HK-2 (cell line): ENCODE results near the gene PTPRC.

ENCODE experiments used
- DNase-seq: peaks from one replicate; pipeline ENCODE4 v3.0.0-alpha.2; 2018; ENCODE audit not compliant: unreplicated experiment

Gene PTPRC

GRCh38 chr1:198620218-198620617 lies 18.6 kb upstream of the PTPRC start:
- DNase-seq = no peak

- no peak for DNase-seq
Observed at GRCh38 chr1:198620951-198621824, 17.7 kb upstream of the PTPRC start.

- no peak for DNase-seq
Observed at GRCh38 chr1:198622001-198622400, 16.8 kb upstream of the PTPRC start.

- no peak for DNase-seq
Observed at GRCh38 chr1:198623752-198624647, 14.8 kb upstream of the PTPRC start.

GRCh38 chr1:198624648-198624980 lies 14.2 kb upstream of the PTPRC start:
- no peak for DNase-seq

- no peak for DNase-seq
Observed at GRCh38 chr1:198627436-198628066, 11.3 kb upstream of the PTPRC start.

- no peak for DNase-seq
Observed at GRCh38 chr1:198628067-198628455, 10.8 kb upstream of the PTPRC start.

- no peak for DNase-seq
Observed at GRCh38 chr1:198629610-198630009, 9.2 kb upstream of the PTPRC start.

- no peak for DNase-seq
Observed at GRCh38 chr1:198630863-198631262, 8.0 kb upstream of the PTPRC start.

GRCh38 chr1:198631292-198631691 lies 7.5 kb upstream of the PTPRC start:
- no peak for DNase-seq

GRCh38 chr1:198632007-198632406 lies 6.8 kb upstream of the PTPRC start:
- DNase-seq = no peak

- no peak for DNase-seq
Observed at GRCh38 chr1:198633675-198634121, 5.1 kb upstream of the PTPRC start.

GRCh38 chr1:198635964-198636363 lies 2.9 kb upstream of the PTPRC start:
- DNase-seq = no peak

- no peak for DNase-seq
Observed at GRCh38 chr1:198636391-198636790, 2.4 kb upstream of the PTPRC start.

- DNase-seq = no peak
Observed at GRCh38 chr1:198637157-198637556, 1.7 kb upstream of the PTPRC start.

GRCh38 chr1:198637916-198638437 lies 863 bp upstream of the PTPRC start:
- no peak for DNase-seq

GRCh38 chr1:198638441-198638840 lies 399 bp upstream of the PTPRC start:
- DNase-seq = no peak

GRCh38 chr1:198639671-198640143 lies 867 bp downstream of the PTPRC start:
- DNase-seq = no peak

GRCh38 chr1:198640174-198640573 lies 1.3 kb downstream of the PTPRC start:
- DNase-seq = no peak

GRCh38 chr1:198641501-198641900 lies 2.7 kb downstream of the PTPRC start:
- no peak for DNase-seq

GRCh38 chr1:198641966-198642668 lies 3.3 kb downstream of the PTPRC start:
- no peak for DNase-seq
